Smooth muscle cell of trachea (primary cell): Measurements from ENCODE around the gene ACTA2. TPM values are rescaled to one million over a fixed set of nuclear protein-coding genes. Genes with fewer than 3 reads are reported as not detected.

ENCODE experiments used
- total RNA-seq: library from RNA; depleted of rRNA; stranded (reverse); fragments of >200 nt; gene quantifications from 2 replicates; pipeline ENCODE4 v1.2.1, GENCODE V29; 2014

Gene ACTA2
- 85.4 and 186 TPM in 2 replicates for total RNA-seq

DNA sequence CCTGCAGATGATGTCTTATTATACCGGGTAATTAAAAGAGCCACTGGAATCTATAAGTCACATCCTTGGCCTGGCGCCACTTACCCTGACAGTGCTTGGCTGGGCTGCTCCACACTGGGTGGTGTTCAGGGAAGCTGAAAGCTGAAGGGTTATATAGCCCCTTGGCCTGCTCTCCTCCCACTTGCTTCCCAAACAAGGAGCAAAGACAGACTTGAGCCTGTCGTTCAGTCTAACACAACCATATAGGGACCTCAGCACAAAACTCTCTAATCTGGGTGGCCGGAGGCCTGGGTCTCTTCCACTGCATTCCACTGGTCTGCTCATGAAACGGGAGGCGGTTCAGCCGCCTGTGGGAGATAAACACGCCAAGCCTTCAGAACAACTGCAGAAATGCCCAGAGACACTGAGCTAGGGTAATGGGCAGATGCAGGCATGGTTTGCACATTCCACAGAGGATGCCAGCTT lies at the start of gene ACTA2:
TSS of gene ACTA2 (minus strand) at position 127 of the 465 bp plus-strand sequence. CDS start 3,843 bp downstream, outside the sequence.

DNA sequence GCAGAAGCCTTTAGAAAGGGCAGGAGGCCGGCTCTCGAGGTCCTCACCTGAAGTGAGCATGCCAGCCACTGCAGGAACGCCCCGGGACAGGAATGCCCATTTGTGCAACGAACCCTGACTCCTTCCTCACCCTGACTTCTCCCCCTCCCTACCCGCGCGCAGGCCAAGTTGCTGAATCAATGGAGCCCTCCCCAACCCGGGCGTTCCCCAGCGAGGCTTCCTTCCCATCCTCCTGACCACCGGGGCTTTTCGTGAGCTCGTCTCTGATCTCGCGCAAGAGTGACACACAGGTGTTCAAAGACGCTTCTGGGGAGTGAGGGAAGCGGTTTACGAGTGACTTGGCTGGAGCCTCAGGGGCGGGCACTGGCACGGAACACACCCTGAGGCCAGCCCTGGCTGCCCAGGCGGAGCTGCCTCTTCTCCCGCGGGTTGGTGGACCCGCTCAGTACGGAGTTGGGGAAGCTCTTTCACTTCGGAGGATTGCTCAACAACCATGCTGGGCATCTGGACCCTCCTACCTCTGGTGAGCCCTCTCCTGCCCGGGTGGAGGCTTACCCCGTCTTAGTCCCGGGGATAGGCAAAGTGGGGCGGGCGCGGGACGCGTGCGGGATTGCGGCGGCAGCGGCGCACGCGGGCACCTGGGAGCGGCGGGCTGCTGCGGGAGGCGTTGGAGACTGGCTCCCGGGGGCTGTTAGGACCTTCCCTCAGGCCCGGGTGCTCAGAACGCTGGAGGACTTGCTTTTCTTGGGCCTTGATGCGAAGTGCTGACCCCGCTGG lies 38.0 kb upstream of the ACTA2 start, which contains the start of gene FAS:
TSS of gene FAS (plus strand) at position 415 of the 777 bp plus-strand sequence. CDS start at position 494, 79 bp downstream.

Other genes with a start within 250 kb of the ACTA2 start
- not detected in 2 replicates for gene LIPK, start 246.5 kb downstream of the ACTA2 start, total RNA-seq
- gene LIPN, start 192.8 kb downstream of the ACTA2 start, total RNA-seq: not detected in 2 replicates
- not detected in 2 replicates for gene LIPM, start 150.0 kb downstream of the ACTA2 start, total RNA-seq
- not detected in 2 replicates for gene ANKRD22, start 100.9 kb downstream of the ACTA2 start, total RNA-seq
- 33.2 and 49.3 TPM in 2 replicates for gene STAMBPL1, start 72.5 kb downstream of the ACTA2 start, total RNA-seq
- gene FAS, start 38.0 kb upstream of the ACTA2 start, total RNA-seq: 80.9 and 85.7 TPM in 2 replicates